Thyroid gland (tissue), 4 donors: ENCODE data around the gene CRBN. TPM values are rescaled to one million over a fixed set of nuclear protein-coding genes. Genes with fewer than 3 reads are reported as not detected.
A peak's percentile ranks its signal among the peaks of the same experiment; 100 is the strongest.

Experiments used
- DNase-seq, 2 donors: peaks; one replicate each; pipeline ENCODE4 v3.0.0-alpha.2; 2019
- H3K27ac ChIP-seq, 3 donors: fragments of 200-600 bp; sonication (generic); 1 replicate in 2 of 3; 2 replicates in 1 of 3; pipeline ENCODE4 v1.5.1; 2016 to 2019; ENCODE audit warnings: mild to moderate bottlenecking in 1 of 3, moderate library complexity in 1 of 3
- H3K27me3 ChIP-seq: fragments of 200-600 bp; sonication (generic); one replicate; pipeline ENCODE4 v1.5.1; 2019
- H3K36me3 ChIP-seq, 2 donors: fragments of 200-600 bp; sonication (generic); one replicate each; pipeline ENCODE4 v1.5.1; 2016 to 2019
- H3K4me1 ChIP-seq, 2 donors: fragments of 200-600 bp; sonication (generic); one replicate each; pipeline ENCODE4 v1.5.1; 2017 to 2019
- H3K4me3 ChIP-seq, 3 donors: fragments of 200-600 bp; sonication (generic); replicated peaks in 1 of 3; 1 replicate in 2 of 3; 2 replicates in 1 of 3; pipeline ENCODE4 v1.5.1; 2016; ENCODE audit warnings: mild to moderate bottlenecking in 1 of 3
- H3K9me3 ChIP-seq: fragments of 200-600 bp; sonication (generic); one replicate; pipeline ENCODE4 v1.5.1; 2017
- POLR2A ChIP-seq, 2 donors: fragments of 450-650 bp; IDR thresholded peaks; one replicate each; pipeline ENCODE4 v1.6.1; 2017; ENCODE audit warnings: antibody characterized with exemption in 2 of 2, mild to moderate bottlenecking in 2 of 2, moderate library complexity in 1 of 2
- WGBS, 2 donors: methylation state at CpG; one replicate each; pipeline ENCODE4 v1.1.5; 2017; 5-methylcytosine and 5-hydroxymethylcytosine counted together
- intact Hi-C: fragments of 100-400 bp; cut with DNase I; formaldehyde crosslinking; loops from one replicate; pipeline ENCODE4 v1.15.1; 2023
- total RNA-seq, 4 donors: library from RNA; depleted of rRNA; stranded (reverse); fragments of >200 nt; gene quantifications; one replicate each; pipeline ENCODE4 v1.2.3, GENCODE V29; 2016
- TF ChIP-seq, protein P1 (sequence below), 6 experiments: fragments of 200-600 bp in 3 of 6; fragments of 450-650 bp in 3 of 6; sonication (generic) in 3 of 6; IDR thresholded peaks; one replicate each; pipeline ENCODE4 v1.5.1; 2016 to 2019; ENCODE audit warnings: antibody characterized with exemption in 6 of 6, mild to moderate bottlenecking in 2 of 6, inconsistent platforms in 1 of 6, moderate library complexity in 1 of 6

The CRBN gene
- total RNA-seq, 4 donors from 2014 or later = 74.3 to 138 (median 91.4) TPM

DNA sequence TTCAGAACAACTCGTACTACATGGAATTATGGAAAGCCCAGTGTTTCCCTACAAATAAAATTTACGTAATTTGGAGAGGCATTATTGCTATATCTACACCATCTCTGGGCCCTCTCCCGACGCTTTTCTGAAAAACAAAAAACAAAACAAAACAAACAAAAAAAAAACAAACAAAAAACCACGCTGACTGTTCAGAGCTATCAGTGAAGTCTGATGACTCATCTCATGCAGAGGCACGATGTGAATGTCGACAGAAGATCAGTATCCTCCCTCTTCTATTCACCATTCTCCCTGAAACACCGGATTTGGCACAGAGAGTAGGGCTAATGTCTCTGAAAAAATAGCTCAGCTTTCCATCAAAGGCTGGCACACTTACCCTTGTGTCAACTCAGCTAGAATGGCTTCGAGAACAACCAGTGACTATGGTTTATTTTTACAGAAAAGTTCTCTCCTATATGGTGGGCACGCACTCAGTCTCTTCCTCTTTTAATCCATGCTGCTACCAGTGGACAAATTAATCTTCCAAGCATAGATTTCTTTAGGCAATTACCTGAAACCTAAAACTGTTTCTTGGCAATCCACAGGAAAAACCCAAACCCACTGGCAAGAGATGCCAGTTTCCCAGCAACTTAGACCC, 1.5 kb downstream of the CRBN start:
- no peak for DNase-seq
- intact Hi-C loops = no loop called here
- no peak overlapping the region for H3K27ac ChIP-seq
- WGBS, 2 donors = 63 to 68% methylated on average over 10 of the region's 10 CpGs
- no peaks in the 10 kb centered on the region for H3K27me3 ChIP-seq
- no peak overlapping the region for H3K4me3 ChIP-seq
- H3K9me3 ChIP-seq = no peaks in the 10 kb centered on the region
- H3K36me3 ChIP-seq = peaks cover 14 to 17% of the 10 kb centered on the region in 2 donors
- H3K4me1 ChIP-seq = peaks cover 15 to 20% of the 10 kb centered on the region in 2 donors
- TF ChIP-seq POLR2A (IDR thresholded peaks at IDR 0.05) = no peak
- TF ChIP-seq, protein P1, sequence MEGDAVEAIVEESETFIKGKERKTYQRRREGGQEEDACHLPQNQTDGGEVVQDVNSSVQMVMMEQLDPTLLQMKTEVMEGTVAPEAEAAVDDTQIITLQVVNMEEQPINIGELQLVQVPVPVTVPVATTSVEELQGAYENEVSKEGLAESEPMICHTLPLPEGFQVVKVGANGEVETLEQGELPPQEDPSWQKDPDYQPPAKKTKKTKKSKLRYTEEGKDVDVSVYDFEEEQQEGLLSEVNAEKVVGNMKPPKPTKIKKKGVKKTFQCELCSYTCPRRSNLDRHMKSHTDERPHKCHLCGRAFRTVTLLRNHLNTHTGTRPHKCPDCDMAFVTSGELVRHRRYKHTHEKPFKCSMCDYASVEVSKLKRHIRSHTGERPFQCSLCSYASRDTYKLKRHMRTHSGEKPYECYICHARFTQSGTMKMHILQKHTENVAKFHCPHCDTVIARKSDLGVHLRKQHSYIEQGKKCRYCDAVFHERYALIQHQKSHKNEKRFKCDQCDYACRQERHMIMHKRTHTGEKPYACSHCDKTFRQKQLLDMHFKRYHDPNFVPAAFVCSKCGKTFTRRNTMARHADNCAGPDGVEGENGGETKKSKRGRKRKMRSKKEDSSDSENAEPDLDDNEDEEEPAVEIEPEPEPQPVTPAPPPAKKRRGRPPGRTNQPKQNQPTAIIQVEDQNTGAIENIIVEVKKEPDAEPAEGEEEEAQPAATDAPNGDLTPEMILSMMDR (IDR thresholded peaks at IDR 0.05) = no peak

GRCh38 chr3:3172627-3173026, 6.9 kb downstream of the CRBN start:
- H3K9me3 ChIP-seq = no peaks in the 10 kb centered on the region
- peaks cover 32 to 41% of the 10 kb centered on the region in 2 donors for H3K36me3 ChIP-seq
- intact Hi-C loops = no loop called here
- H3K4me1 ChIP-seq = peaks cover 6% of the 10 kb centered on the region in 2 donors
- DNase-seq = no peak
- H3K27ac ChIP-seq = peak overlapping the region; percentile 20 to 67 (median 35)
- 63 to 64% methylated on average over 1 of the region's 1 CpG for WGBS, 2 donors
- no peak for TF ChIP-seq POLR2A (IDR thresholded peaks at IDR 0.05)
- TF ChIP-seq, protein P1 (IDR thresholded peaks at IDR 0.05) = no peak
- no peaks in the 10 kb centered on the region for H3K27me3 ChIP-seq
- no peak overlapping the region for H3K4me3 ChIP-seq

DNA sequence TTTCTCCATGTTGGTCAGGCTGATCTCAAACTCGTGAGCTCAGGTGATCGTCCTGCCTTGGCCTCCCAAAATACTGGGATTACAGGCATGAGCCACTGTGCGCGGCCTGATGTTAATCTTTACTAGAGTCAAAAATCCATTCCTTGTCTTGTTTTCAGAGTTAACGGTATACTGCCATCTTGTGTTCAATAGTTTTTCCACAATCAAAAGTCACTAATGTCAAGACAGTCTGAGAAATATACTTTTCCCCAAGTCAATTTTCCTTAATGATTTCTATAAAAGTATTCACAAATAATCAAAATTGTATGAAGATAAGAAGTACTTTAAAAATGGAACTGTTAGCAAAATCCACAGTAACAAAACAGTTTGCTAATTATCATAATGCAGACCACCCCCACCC, 8.5 kb downstream of the CRBN start:
- DNase-seq = no peak
- TF ChIP-seq POLR2A (IDR thresholded peaks at IDR 0.05) = no peak
- TF ChIP-seq, protein P1 (IDR thresholded peaks at IDR 0.05) = peak in 4 of 6 experiments; percentile 14 to 39 (median 28)
- peaks cover 38 to 50% of the 10 kb centered on the region in 2 donors for H3K36me3 ChIP-seq
- no peak overlapping the region for H3K4me3 ChIP-seq
- H3K27me3 ChIP-seq = no peaks in the 10 kb centered on the region
- H3K9me3 ChIP-seq = no peaks in the 10 kb centered on the region
- H3K27ac ChIP-seq = no peak overlapping the region
- 67% methylated on average over 5 of the region's 5 CpGs for WGBS, 2 donors
- intact Hi-C loops = no loop called here
- peaks cover 0 to 5% of the 10 kb centered on the region in 2 donors for H3K4me1 ChIP-seq

- peaks cover 5 to 7% of the 10 kb centered on the region in 2 donors for H3K4me1 ChIP-seq
- no peak for DNase-seq
- no peaks in the 10 kb centered on the region for H3K9me3 ChIP-seq
- intact Hi-C loops = no loop called here
- no peak overlapping the region for H3K4me3 ChIP-seq
- H3K27me3 ChIP-seq = no peaks in the 10 kb centered on the region
- no peak overlapping the region for H3K27ac ChIP-seq
- H3K36me3 ChIP-seq = peaks cover 36% of the 10 kb centered on the region in 2 donors
- TF ChIP-seq, protein P1 (IDR thresholded peaks at IDR 0.05) = no peak
- no peak for TF ChIP-seq POLR2A (IDR thresholded peaks at IDR 0.05)
- WGBS, 2 donors = 94 to 95% methylated on average over 3 of the region's 3 CpGs
Observed at GRCh38 chr3:3165650-3166049, 13.8 kb downstream of the CRBN start.

DNA sequence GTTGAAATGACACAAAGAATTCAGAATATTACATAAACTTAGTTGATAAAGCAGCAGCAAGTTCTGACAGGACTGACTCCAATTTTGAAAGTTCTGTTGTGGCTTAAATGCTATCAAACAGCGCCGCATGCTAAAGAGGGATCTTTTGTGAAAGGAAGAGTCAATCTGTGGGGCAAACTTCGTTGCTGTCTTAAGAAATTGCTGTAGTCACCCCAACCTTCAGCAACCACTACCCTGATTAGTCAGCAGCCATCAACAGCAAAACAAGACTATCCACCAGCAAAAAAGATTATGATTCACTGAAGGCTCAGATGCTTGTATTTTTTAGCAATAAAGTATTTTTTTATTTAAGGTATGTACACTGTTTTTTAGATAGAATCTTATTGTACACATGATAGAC, 14.2 kb downstream of the CRBN start:
- peaks cover 9 to 11% of the 10 kb centered on the region in 2 donors for H3K4me1 ChIP-seq
- intact Hi-C loops = no loop called here
- H3K27me3 ChIP-seq = no peaks in the 10 kb centered on the region
- 63 to 65% methylated on average over 3 of the region's 3 CpGs for WGBS, 2 donors
- no peak overlapping the region for H3K27ac ChIP-seq
- peaks cover 33 to 36% of the 10 kb centered on the region in 2 donors for H3K36me3 ChIP-seq
- H3K4me3 ChIP-seq = no peak overlapping the region
- H3K9me3 ChIP-seq = no peaks in the 10 kb centered on the region
- no peak for DNase-seq
- TF ChIP-seq, protein P1 (IDR thresholded peaks at IDR 0.05) = no peak
